HepG2 (cell line): Measurements from ENCODE around the gene FALEC. TPM values are rescaled to one million over a fixed set of nuclear protein-coding genes. Genes with fewer than 3 reads are reported as not detected.

Experiments
- ATAC-seq: fragments of 200-7000 bp; cut with Tn5 transposase; 3 replicates; pipeline ENCODE4 v1.9.1; 2020; ENCODE audit warnings: mild to moderate bottlenecking, moderate library complexity
- BruUV-seq: library from RNA; stranded (reverse); fragments of 400-500 nt; replicated peaks from 2 replicates; lab custom pipeline; 2021; lab: Mats Ljungman, UMichigan
- CTCF ChIA-PET: fragments of 300-600 bp; formaldehyde crosslinking; extraction: SDS; loops from one replicate; lab custom pipeline; 2021; ENCODE audit warnings: low total read pairs, inconsistent platforms, low intra/inter-chr PET ratio; lab: Yijun Ruan, JAX
- POLR2A ChIA-PET: fragments of 350-600 bp; sonication (Branson Sonifier 250); formaldehyde crosslinking; loops from one replicate; lab custom pipeline; 2020; ENCODE audit warnings: antibody characterized with exemption, inconsistent platforms; lab: Yijun Ruan, JAX
- DNase-seq: peaks from one replicate; pipeline ENCODE4 v3.0.0-alpha.2; 2015; ENCODE audit warnings: low spot score
- FAIRE-seq: peaks from 3 replicates; lab custom pipeline; 2011; peaks lifted over from hg19 to GRCh38; lab: Jason Lieb, UNC
- H2AFZ ChIP-seq: one replicate; pipeline ENCODE4 v1.6.1; 2011; ENCODE audit warnings: low read length, inconsistent platforms
- H3K27ac ChIP-seq: fragments of 300-600 bp; 3 replicates; pipeline ENCODE4 v1.8.0; 2011; ENCODE audit warnings: mixed run types, mild to moderate bottlenecking, mixed read lengths, low read length, inconsistent platforms; ENCODE audit not compliant: insufficient read depth; ENCODE audit errors: extremely low read length
- H3K27me3 ChIP-seq, 2 experiments: fragments of 200-600 bp in 1 of 2; 2 replicates in 1 of 2; 3 replicates in 1 of 2; pipeline versions ENCODE4 v1.6.0 to v1.8.0; 2011; ENCODE audit warnings: low read length in 2 of 2, mild to moderate bottlenecking in 2 of 2, moderate library complexity in 2 of 2, inconsistent platforms in 1 of 2; ENCODE audit not compliant: insufficient read depth in 2 of 2, control insufficient read depth in 1 of 2
- H3K36me3 ChIP-seq, 2 experiments: fragments of 200-600 bp in 1 of 2; replicated peaks in 1 of 2; 2 replicates in 1 of 2; 3 replicates in 1 of 2; pipeline versions ENCODE4 v1.5.1 to v1.8.0; 2011; ENCODE audit warnings: low read length in 2 of 2, inconsistent platforms in 1 of 2; ENCODE audit not compliant: insufficient read depth in 2 of 2, control insufficient read depth in 1 of 2
- H3K4me1 ChIP-seq: 2 replicates; pipeline ENCODE4 v1.5.1; 2012; ENCODE audit warnings: low read length, inconsistent platforms; ENCODE audit not compliant: insufficient read depth
- H3K4me2 ChIP-seq: 2 replicates; pipeline ENCODE4 v1.6.0; 2011; ENCODE audit warnings: low read depth, low read length, inconsistent platforms
- H3K4me3 ChIP-seq, 3 experiments: fragments of 200-600 bp in 1 of 3; sonication (generic), shearing (Covaris generic) in 1 of 3; replicated peaks in 1 of 3; 2 replicates each; pipeline ENCODE4 v1.5.1; 2011 to 2016; ENCODE audit warnings: low read length in 3 of 3, inconsistent platforms in 2 of 3, low read depth in 2 of 3, mild to moderate bottlenecking in 2 of 3, control low read depth in 1 of 3, mixed read lengths in 1 of 3; ENCODE audit not compliant: insufficient read depth in 1 of 3
- H3K79me2 ChIP-seq: one replicate; pipeline ENCODE4 v1.6.1; 2011; ENCODE audit warnings: low read length, inconsistent platforms; ENCODE audit not compliant: insufficient read depth
- H3K9ac ChIP-seq: 2 replicates; pipeline ENCODE4 v1.6.0; 2011; ENCODE audit warnings: mild to moderate bottlenecking, low read depth, low read length, inconsistent platforms; ENCODE audit not compliant: insufficient read depth
- H3K9me3 ChIP-seq: 2 replicates; pipeline ENCODE4 v1.5.1; 2012; ENCODE audit warnings: mild to moderate bottlenecking, low read length
- H4K20me1 ChIP-seq: 2 replicates; pipeline ENCODE4 v1.6.0; 2011; ENCODE audit warnings: inconsistent platforms, mild to moderate bottlenecking, low read length, moderate library complexity; ENCODE audit not compliant: insufficient read depth
- ZNF121 ChIP-seq: sonication (generic); formaldehyde crosslinking; IDR thresholded peaks from 2 replicates; pipeline ENCODE4 v1.5.0; 2020; ENCODE audit warnings: mild to moderate bottlenecking, missing genetic modification reagents
- ZNF646 ChIP-seq: sonication (generic); formaldehyde crosslinking; IDR thresholded peaks from 2 replicates; pipeline ENCODE4 v1.9.0; 2021; ENCODE audit warnings: mild to moderate bottlenecking, missing genetic modification reagents
- WGBS: methylation state at CpG from one replicate; pipeline ENCODE4 v1.1.6; 2017; ENCODE audit warnings: low lambda C conversion rate; 5-methylcytosine and 5-hydroxymethylcytosine counted together
- in situ Hi-C: cut with HindIII; loops from 2 replicates; pipeline ENCODE4 v1.10.0; 2017; ENCODE audit warnings: low pct_unique_long_range_greater_than_20kb; ENCODE audit not compliant: extremely low pct_ligation_motif_present
- intact Hi-C: fragments of 100-400 bp; cut with micrococcal nuclease; formaldehyde crosslinking; loops from one replicate; pipeline ENCODE4 v1.10.0; 2022; ENCODE audit not compliant: unreplicated experiment
- polyA plus RNA-seq, 8 experiments: library from polyadenylated mRNA; depleted of rRNA in 3 of 8; stranded (reverse) in 7 of 8; unstranded in 1 of 8; fragments of >200 nt; fragmentation: Illumina TruSeq in 4 of 8; extraction: Trizol in 4 of 8; gene quantifications; 2 replicates each; pipeline versions ENCODE4 v1.2.1 to v1.2.3, GENCODE V29; 2011 to 2016; ENCODE audit warnings: low read depth in 4 of 8, missing spikeins in 1 of 8, mixed read lengths in 1 of 8; ENCODE audit not compliant: insufficient read depth in 1 of 8
- total RNA-seq, 5 experiments: library from RNA; depleted of rRNA; stranded (reverse); fragments of >200 nt; fragmentation: Illumina TruSeq; extraction: Trizol; gene quantifications; 2 replicates each; pipeline ENCODE4 v1.2.3, GENCODE V29; 2016; ENCODE audit warnings: low read depth in 1 of 5

Gene FALEC
- total and polyA plus RNA-seq, 2 of the 13 experiments (the other 11 are each of a cell fraction or from before 2014, with no cell fraction given), result 0.33 to 0.71 TPM

- no peak for DNase-seq
- no peaks in the 10 kb centered on the region for H3K27me3 ChIP-seq
- H3K27ac ChIP-seq, result peak overlapping the region; percentile 65
- BruUV-seq, result no TSS peak
- peaks cover 80% of the 10 kb centered on the region for H3K4me1 ChIP-seq
- peaks cover 7% of the 10 kb centered on the region for H4K20me1 ChIP-seq
- H3K4me3 ChIP-seq, result no peak overlapping the region
- ChIA-PET CTCF (no interaction called here), POLR2A (interaction anchor here (1.6 to 13.0 kb wide), 2 partner anchors 9 to 48 kb away, joined by 5 to 469 read pairs; partner anchors contain the start of gene MCL1)
- intact Hi-C loops (no loop called here), in situ Hi-C loops (no loop called here)
- H3K79me2 ChIP-seq, result peaks cover 29% of the 10 kb centered on the region
- no peak overlapping the region for H3K9ac ChIP-seq
- FAIRE-seq, result no peak
- H3K36me3 ChIP-seq, result no peaks in the 10 kb centered on the region
- ATAC-seq, result no peak
- H3K4me2 ChIP-seq, result peak overlapping the region; percentile 77; the same call in 1 of the 2 replicates
- H3K9me3 ChIP-seq, result no peaks in the 10 kb centered on the region
- WGBS, result 90% methylated on average over 9 of the region's 12 CpGs
- H2AFZ ChIP-seq, result no peak overlapping the region
- TF ChIP-seq ZNF646 (CRISPR knock-in tag), result no peak
- TF ChIP-seq ZNF121 (CRISPR knock-in tag), result 0 out of 2 replicates have a peak, but pooled peaks have one; percentile 21
Measured at GRCh38 chr1:150566589-150567340, 51.2 kb downstream of the FALEC start.
